Measurements from ENCODE around the gene ZSCAN31.
A peak's percentile ranks its signal among the peaks of the same experiment; 100 is the strongest.
"Not testable (repeated sequence)": the region's sequence is repeated elsewhere in the genome, so short reads cannot be mapped to it uniquely, and the experiment has no call there.

Gene ZSCAN31

GRCh38 chr6:28351493-28351925 lies 15.6 kb upstream of the ZSCAN31 start:
- DNase-seq: no peak

DNA sequence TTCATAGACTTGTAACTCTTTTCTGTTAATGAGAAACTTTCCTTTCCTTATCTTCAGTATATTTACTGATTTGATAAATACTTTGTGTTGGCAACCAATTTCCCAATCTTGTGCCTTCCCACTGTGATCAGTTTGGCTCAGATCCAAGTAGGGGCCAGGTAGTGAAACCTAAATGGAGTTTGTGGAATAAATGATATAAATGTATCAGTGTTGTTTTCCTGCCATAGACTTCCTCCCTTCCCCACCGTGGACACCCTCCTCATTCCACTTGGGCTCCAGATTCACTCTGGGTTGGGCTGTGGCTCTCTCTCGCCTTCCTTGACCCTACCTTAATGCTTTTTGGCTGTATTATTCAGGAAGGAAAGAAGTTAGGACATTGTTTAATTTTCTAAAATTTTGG lies 15.1 kb upstream of the ZSCAN31 start:
- no peak for DNase-seq

- DNase-seq: peak; percentile 83
Measured at GRCh38 chr6:28349892-28350737, 14.2 kb upstream of the ZSCAN31 start, which contains the start of gene ZKSCAN3. ZKSCAN3 (plus strand) TSS chr6:28349947; CDS start chr6:28359587, 9,640 bp downstream.

DNA sequence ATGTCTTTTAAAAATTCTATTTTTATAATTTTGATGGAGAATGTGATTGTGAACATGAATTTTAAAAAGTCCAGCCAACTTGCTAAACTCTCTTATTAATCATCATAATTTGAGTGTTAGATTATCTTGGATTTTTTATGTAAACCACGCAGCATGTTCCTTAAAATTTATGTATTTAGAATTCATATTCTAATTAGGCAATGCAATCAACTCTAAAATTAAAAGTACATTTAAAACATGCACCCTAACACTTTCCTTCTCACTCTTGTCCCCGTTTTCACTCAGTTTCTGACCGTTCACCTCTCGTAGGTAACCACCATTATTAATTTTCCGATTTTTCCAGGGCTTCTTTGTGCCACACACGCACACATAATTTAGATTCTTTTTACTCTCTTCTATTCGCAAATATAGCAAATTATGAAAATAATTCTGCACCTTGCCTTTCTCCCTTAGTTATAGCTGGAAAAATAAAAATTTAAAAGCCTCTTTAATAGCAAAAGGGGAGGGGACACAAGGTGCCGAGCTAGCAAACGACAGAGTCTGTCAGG lies 13.5 kb upstream of the ZSCAN31 start:
- DNase-seq: no peak

DNA sequence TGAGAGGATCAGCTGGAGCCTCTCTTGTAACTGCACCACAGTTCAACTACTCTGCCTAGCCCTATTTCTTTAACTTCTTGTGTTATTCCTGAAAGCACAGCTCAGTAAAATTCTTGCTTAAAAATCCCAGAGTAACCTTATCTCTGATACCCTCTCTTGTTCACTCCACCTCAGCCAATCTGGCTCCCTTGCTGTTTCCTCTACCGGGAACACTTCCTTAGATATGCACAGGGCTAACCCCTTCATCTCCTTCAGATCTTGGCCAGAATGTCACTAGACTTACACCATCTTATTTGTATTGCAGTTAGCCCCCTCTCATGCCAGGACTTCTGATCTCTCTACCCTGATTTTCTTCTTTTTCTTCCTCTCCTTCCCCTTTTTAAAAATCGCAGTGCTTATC lies 11.2 kb upstream of the ZSCAN31 start:
- no peak for DNase-seq

DNA sequence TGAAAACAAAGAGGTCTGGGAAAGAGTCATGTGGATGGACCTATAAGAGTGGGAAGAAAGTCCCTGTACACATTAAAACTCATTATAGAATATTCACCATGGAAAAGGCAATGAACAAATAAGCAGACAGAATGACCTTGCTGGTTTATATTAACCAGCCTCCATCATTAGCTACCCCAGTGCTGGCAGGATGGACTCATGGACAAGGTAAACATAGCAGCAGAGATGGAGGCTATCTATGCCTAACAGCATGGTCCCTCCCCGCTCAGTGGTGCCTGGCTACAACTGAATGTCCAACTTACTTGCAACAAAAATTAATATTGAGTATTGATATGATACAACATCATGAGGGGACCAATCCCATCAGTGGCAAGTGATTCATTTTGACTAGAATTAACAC lies 9.3 kb upstream of the ZSCAN31 start:
- no peak for DNase-seq

DNA sequence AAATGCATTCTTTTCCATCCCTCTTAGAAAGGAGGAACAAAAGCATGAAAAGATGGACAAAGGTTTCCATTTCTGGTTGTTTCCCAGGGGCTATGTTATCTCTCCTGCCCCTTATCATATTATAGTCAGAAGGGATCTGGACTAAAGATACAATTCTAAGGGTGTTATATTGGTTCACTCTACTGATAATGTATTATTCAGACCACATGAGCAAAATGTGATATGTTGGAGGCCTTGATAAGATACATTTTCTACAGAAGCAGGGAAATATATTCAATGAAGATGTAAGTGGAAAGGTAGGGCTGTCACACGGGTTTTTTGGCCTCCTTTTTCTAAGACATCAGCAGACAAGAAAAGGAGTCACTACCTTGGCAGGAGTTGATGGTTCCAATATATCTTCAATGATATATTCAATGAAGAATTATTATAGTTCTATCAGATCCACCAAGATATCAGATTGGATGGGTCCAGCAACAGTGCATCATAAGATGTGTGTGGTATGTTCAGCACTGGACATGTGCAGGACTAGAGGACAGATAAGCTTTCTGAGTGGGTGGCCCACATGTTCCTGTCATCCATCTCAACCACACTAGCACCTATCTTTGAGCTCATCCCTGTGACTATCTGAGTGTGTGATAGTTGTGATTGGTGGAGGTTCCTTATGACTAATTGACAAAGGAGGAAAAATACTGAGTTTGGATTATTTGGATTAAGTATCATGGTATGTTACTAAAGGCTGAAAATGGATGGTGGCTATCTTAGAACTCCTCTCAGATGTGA lies 8.1 kb upstream of the ZSCAN31 start:
- no peak for DNase-seq

- no peak for DNase-seq
Measured at GRCh38 chr6:28340310-28341095, 4.6 kb upstream of the ZSCAN31 start.

- DNase-seq: no peak
Measured at GRCh38 chr6:28337121-28337520, 1.2 kb upstream of the ZSCAN31 start.

DNA sequence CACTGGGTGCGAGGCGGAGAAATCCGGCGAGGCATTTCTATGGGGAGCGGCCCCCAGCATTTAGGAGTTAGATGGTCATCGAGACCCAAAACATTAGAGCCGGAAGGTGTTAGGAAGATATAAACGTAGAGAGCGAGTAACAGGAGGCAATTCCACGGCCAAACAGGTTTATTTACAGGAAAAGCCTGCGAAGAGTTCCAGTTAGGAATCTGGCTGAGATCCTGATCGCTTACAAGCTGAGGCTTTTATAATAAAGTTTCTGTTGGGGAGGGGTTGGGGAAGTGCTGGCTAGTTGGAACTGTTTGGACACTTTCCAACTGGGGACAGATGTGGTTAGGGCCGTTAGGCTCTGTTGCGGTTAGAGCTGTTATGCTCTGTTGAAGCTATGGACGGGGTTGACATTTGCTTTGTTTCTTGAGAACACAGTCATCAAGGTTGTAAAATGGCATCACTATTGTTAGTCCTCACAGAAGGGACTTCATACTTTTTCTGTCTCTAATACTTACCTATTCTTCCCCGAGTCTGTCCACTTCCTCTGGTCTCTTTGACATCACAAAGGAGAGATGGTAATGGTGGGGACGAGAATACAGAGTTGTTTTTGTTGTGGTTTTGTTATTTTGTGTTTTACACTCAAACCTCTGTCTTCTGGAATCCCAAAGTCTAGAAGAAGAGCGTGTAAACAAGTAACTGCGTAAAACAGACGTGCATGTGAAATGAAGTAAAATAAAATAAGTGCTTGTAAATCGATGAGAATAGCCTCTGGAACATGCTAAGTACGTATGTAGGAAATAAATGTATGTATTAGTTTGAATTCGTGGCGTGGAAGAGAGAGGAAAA lies 554 bp upstream of the ZSCAN31 start:
- peak; percentile 6 to 54 for DNase-seq

DNA sequence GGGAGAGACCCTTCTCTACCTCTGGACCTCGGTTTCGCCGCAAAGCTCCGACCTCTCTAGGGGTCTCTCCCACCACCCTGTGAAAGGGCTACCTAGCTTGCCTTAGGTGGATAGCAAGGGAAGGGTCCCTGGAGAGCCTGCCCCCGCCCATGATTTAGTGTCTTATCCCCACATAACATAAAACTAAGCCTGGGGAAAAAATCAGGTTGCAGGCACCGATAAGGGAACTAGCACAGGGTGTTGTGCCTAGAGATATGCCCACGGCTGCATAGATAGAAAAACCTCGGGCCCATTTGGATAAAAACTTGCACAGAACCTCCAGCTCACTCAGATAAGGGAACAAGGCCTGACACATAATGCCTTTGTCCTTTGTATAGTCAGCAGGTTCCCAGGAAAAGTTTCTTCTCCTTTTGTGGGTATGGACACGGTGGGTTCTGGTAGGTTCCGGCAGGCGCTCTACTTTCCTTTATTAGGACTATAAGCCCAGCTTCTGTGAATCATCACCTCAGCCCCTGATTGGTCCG lies 846 bp downstream of the ZSCAN31 start:
- no peak for DNase-seq

GRCh38 chr6:28334286-28335039 lies 1.5 kb downstream of the ZSCAN31 start:
- peak in 1 of 2 donors; percentile 5 for DNase-seq

GRCh38 chr6:28333599-28334018 lies 2.3 kb downstream of the ZSCAN31 start:
- DNase-seq: no peak

DNA sequence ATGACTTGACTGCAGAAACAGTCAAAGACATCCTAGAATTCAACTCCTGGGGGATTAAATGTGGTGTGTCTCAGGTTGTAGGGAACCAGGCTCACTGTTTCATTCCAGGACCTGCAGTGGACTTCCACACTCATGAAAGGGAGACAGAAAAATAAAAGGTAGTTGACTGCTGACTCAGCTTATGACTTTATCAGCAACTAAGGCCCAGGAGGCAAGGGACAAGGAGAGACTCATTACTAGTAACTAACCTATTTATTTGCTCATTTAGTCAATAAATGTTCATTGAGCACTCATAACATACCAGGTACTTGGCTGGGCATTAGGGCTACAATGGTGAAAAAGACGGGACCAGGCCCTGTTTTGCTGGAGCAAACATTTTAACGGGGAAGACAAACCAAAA lies 2.9 kb downstream of the ZSCAN31 start:
- DNase-seq: no peak

DNA sequence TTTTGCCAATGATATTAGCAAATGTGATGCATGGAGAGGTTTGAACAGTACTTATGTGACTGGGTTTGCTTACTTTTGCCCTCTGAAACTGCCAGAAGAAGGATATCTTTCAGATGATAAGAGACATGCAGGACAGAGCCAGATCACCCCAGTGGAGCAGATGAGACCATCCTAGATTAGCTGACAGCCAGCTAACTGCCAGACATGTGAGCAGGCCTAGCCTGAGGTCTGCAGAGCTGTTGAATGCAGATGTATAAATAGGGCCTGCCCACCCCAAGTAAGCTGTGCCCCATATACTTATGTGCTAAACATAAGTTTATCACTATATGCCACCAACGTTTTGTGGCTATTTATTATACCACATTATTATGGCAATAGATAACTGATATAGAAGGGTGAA lies 5.9 kb downstream of the ZSCAN31 start:
- no peak for DNase-seq

GRCh38 chr6:28326371-28326948 lies 9.5 kb downstream of the ZSCAN31 start:
- DNase-seq: no peak

GRCh38 chr6:28323813-28324424 lies 12.0 kb downstream of the ZSCAN31 start:
- DNase-seq: no peak

DNA sequence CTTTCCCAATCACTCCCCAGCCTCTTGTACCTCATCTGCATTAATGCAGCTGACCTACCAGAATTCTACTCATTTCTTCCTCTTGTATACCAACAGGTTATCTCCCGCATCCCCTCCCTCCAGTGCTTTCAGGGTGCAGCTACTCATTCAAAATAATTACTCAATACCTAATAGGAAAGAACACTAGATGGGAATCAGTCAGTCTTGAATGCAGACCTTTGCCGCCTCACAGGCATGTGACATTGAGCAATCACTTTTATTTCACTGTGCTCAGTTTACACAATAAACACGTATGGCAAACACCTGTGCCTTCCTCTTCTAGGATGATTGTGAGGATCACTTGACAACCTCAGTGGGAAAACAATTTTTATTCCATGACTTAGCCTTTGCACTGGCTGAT lies 13.3 kb downstream of the ZSCAN31 start:
- no peak for DNase-seq

- not testable (repeated sequence) for DNase-seq
Measured at GRCh38 chr6:28317866-28318265, 18.1 kb downstream of the ZSCAN31 start.

GRCh38 chr6:28315628-28316027 lies 20.3 kb downstream of the ZSCAN31 start:
- DNase-seq: no peak
